GM18951 (cell line): Measurements from ENCODE around the gene HOXD10.

ENCODE experiments used
- POLR2A ChIP-seq: IDR thresholded peaks from 4 replicates; pipeline ENCODE4 v1.6.1; 2011; ENCODE audit warnings: mild to moderate bottlenecking; ENCODE audit not compliant: insufficient read length, insufficient read depth; ENCODE audit errors: extremely low read depth
- in situ Hi-C: fragments of 300-500 bp; cut with MboI; formaldehyde crosslinking; loops from one replicate; pipeline ENCODE4 v1.12.0; 2022; ENCODE audit warnings: low sequenced_read_pairs, mixed read lengths, inconsistent platforms; ENCODE audit not compliant: unreplicated experiment

The HOXD10 gene

DNA sequence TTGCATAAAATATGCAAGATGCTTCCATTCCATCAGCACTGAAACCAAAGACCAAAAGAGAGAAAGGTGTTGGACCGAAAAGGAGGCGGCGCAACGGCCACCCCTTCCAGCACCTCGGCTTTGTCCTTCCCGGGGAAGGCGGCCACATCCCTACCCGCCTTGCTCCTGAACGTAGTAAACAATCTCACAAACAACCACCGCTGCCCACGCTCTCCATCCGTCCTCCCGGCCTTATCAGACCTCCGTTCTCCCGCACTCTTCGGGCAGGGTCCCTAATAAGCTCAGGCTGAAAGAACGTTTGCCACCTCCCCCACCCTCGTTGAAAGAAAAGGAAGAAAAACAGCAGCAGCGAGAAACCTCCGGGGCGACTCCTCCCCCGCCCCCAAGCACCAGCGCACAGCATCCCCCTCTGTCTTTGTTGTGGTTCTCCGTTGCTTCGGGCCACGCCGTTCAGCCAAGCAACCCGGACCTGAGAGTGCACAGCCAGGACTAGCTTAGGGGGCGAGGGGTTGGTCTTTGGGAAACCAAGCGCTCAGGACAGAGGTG, 37.2 kb upstream of the HOXD10 start:
- no peak for TF ChIP-seq POLR2A
- in situ Hi-C loops = loop anchor here (10.0 kb wide), 1 partner anchor 395 kb away; no protein-coding TSS in a partner anchor

DNA sequence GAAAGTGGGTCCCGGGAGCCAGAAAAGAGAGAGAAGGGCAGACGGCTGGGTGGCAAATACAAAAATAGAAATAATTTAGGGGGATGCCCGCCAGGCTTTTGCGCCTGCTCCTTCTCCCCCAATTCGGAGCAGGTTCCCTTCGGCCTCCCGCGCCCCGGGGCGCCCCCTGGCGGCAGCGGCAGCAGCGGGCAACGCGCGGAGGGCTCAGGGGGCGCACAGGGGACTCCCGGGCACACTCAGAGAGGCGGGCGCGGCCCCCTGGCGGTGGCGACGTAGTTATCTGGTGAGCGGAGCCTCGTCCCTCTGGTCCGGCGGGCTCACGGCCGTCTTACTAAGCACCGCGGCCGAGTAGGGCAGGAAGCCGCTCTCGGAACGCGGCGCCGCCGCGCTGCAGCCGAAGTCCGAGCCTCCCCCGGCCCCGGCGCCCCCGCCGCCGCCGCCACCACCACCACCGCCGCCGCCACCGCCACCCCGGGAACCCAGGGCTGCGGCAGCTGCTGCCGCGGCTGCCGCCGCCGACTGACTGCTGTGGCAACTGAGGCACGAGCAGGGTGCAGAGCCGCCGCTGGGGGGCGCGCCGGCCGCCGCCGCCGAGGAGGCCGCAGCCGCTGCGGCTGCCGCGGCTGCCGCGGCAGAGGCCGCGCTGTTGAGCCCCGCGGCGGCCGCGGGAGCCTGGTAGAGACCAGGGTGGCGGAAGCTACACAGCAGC, 36.6 kb upstream of the HOXD10 start:
- in situ Hi-C loops = loop anchor here (10.0 kb wide), 1 partner anchor 395 kb away; no protein-coding TSS in a partner anchor
- no peak for TF ChIP-seq POLR2A

DNA sequence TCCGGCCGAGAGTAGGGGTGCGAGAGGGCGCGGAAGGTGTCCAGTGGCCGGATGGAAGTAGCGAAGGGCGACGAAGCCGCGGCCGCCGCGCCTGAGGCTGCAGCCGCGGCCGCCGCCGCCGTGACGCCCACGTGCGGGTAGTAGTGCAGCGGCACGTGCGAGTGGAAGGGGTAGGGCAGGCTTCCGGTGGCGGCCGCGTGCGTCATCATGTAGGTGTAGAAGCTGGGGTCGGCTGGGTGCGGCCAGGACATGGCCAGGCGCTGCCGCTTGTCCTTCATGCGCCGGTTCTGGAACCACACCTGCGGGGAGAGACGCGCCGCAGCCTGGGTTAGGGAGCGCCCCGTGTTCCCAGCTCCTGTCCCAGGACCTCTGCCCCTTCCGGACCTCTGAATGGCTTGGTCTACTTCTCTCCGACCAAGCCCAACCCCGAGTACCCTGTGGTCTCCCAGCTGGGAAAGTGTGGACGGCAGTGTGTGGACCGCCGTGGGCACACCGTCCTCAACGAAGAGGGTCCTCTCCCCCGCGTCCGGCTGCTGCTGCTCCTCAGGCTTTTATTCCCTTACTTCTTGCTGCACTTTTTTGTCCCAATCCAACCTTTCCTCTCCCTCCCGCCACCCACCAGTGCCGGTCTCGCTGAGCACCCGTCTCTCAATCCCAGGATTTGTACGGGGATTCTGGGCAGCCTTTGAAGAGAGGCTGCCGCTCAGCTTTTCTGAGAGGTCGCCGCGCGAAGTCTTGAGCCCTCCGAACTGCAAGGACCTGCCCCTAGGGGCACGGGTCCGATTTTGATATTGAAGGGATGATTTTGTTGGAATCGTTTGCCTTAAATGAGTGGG, 35.8 kb upstream of the HOXD10 start:
- in situ Hi-C loops = no loop called here
- TF ChIP-seq POLR2A = no peak

DNA sequence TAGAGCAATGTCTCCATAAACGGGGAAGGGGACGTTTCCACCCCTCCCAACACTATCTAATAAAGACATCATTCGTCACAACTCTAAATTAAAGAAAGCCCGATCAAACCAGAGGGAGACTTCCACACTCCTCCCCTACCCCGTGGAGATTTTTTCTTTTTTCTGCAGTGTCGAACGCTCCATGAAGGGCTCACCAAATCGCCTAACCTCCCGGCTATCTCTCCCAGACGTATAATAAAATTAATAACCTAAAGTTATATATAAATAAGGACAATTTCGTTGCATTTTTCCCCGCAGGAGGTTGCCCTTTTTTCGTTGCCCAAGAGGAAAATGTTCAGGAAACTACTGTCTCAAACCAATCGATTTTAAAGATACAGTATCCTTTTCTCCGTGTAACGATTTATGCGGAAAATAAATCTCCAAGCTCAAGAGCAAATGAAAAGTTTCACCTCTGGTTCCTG, 35.2 kb upstream of the HOXD10 start:
- TF ChIP-seq POLR2A = no peak
- in situ Hi-C loops = no loop called here

DNA sequence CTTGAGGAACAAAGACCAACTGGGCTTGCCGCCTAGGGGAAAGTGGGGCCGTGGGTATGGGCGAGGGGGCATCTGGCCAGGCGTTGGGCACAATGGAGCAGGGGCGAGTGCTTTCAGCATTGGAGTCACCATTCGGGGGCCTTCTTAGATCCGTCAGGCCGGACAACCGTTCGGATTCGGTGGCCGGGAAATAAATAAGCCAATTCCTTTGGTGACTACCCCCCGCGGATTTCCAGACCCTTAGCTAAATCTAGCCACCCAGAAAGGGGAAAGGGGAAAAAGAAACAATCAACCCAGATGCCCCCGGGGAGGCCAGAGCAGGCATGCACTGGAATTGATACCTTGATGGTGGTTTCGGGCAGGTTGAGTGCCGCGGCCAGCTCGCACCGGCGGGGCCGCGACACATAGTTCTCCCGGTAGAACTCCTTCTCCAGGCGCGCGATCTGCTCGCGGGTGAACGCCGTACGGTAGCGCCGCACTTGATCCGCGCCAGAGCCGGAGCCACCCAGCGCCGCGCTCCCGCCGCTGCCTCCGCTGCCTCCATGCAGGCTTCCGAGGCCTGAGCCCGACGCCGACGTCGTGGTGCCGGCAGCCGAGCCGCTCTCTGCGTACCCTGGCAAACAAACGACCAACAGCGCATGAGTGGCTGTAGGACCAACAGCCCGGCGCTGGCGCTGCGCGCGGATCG, 34.6 kb upstream of the HOXD10 start:
- in situ Hi-C loops = no loop called here
- TF ChIP-seq POLR2A = no peak

DNA sequence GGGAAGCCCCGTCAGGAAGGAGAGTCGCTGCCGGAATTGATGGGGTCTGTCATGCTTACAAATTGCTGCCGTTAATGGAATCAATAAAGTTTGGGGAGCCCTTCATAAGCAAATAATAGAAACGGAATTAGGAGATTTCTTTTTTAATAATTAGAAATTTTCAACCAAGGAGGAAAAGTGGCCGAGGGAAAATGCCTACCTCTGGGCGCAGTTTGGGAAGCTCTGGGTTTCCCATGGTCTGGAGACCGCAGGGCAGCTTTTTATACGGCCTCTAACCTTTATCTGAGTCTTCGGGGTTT, 34.1 kb upstream of the HOXD10 start:
- in situ Hi-C loops = no loop called here
- TF ChIP-seq POLR2A = no peak

DNA sequence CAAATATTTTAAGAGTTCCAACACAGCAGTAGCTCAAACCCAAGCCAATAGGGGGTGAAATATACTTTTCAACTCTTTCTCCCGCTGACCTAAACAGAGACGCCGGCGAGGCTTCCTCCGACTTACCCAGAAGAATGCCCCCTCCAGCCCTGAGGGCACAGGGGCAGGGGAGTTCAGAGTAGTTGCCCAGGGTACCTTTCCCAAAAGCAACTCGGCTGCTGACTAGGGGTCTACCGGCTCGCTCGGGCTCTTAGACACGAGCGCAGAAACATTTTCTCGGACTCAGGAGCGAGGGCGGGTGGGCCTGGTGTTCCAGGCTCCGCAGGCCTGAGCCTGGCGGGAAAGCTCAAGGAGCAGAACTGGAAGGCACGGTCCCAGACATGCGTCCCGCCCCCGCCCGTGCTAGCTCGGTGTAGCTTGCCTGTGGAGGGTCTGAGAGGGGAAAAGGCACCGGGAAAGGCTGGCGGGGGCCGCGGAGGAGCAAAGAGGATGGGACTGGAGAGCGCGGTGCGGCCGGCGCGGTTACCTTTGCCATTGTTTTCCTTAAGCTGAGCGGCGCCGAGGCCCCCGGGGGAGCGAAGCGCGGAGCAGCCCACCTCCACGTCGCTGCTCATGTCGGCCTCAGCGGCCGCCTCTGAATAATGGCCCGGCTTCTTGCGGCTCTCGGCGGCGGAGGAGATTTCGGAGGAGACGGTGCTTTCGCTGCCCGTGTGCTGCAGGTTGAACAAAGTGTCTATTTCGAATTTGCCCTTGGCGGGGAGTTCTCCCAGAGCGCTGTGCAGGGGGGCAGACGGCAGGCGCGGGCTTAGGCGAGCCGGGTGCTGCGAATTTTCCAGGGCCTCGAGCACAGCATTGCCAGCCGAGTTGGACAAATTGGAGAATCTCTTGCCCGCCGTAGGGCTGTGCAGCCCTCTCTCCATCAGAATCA, 33.5 kb upstream of the HOXD10 start:
- in situ Hi-C loops = no loop called here
- TF ChIP-seq POLR2A = no peak

DNA sequence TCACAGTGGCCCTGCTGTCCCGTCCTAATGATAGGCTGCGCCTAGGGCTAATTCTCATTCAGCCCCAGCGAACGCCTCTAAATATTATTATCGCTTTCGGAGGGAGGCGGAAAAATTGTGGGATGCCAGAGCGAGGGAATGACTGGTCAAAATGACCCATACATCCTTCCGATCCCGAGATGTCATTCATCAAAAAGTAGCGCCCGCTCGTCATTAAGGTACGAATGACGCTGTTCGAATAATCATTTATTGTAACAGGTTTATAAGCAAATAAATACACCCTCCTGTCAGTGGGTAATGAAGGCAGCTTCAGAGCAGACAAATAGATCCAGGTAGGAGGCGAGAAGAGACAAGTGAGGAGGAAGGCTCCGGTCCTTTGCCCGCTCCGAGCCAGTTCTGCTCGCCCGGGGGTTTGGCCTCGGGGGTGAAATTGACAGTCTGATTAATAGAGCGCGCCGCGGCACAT, 32.7 kb upstream of the HOXD10 start, which contains the start of gene EVX2:
Gene EVX2, minus strand, starts transcription at position 167 of the 466 bp plus-strand sequence. CDS start 186 bp downstream, outside the sequence.
- in situ Hi-C loops = no loop called here
- TF ChIP-seq POLR2A = no peak

DNA sequence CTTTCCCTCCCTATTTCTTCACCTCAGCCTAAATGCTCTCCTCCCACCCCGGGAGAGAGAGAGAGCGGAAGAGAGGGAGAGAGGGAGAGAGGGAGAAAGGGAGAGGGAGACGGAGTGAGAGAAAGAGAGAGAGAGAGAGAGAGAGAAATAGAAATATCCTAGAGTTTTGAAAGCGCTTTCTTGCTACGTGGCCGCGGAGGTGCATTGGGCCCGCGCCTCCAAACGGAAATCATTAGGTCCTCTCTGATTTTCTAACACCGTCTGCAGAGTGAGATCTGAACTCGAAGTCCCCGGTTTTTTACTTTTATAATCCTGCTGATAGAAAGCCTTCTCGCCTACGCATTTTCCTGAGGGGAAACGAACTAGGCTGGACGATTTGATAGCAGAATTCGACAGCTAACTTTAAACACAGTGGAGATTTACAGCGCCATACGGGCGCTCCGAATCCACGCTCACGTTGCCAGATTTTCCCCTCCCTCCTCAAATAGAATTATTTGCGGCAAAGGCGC, 31.9 kb upstream of the HOXD10 start:
- no peak for TF ChIP-seq POLR2A
- in situ Hi-C loops = no loop called here

DNA sequence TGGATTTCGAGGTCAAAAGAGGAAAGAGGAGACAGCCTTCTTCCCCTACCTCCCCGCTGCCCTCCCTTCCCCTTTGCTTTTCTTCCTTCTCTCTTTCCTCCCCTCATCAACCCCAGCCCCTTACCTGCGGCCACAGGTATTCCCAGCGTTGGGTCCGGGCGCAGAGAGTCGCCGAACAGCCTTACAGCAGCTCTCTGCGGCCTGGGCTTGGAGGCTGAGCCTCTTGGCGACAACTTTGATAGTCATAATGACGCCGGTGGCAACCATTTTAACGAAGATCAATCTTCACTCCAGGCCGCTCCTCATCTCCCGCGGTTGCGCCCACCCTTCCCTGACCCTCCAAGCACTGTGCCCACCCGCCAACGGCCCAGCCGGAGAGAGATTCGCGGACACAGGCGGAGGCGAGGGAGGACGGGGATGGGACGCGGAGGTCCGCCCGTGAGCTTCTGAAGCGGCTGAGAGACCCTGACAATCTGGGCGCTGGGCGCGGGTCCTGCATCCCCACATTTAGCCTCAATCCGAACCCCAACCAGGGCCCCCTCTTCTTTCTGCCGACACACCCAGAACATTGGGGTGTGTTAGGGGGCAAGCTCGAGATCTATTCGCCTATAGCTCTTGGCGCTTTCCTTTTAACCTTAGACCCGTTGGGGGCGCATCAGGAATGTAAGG, 31.3 kb upstream of the HOXD10 start:
- no peak for TF ChIP-seq POLR2A
- in situ Hi-C loops = no loop called here

DNA sequence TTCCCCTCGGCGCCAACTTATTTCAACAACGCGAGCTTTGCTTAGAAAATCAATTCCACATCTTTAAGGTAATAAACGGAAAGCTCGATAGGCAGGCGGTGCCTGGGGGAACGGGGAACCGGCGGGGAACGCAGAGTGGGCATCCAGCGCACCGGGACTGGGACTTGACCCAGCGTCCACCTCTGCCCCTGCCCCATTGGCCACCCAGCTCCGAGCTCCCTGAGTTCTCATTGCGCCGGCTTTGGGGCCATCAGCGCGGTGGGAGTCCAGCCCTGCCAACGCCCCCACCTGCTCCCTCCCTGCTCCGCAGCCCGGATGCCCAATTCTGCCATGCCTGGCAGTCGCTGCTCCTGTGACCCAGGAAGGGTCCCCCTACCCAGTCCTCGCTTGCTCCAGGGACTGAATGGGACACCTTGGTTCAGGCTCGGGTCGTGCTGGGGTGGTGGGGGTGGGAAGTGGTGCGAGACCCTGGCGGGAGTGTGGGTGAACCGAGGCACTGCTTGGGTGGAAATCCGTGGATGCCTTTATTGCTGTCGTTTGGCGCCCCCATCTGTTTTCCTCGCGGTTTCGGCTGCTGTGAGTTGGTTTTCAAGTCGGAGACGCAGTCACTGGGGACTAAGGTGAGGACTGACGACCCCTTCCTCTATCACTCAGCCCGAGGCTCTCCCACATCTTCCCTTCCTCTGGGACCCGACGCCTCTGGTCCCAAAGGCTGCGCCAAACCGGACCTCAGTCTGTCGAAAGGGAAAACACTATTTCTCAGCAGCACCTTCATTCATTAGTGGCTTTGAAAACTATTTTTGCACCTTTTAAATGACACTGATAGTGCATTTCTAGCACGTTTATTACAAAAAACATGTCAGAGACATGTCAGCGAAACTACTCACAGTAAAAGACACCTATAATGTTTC, 30.5 kb upstream of the HOXD10 start:
- in situ Hi-C loops = no loop called here
- no peak for TF ChIP-seq POLR2A
